Body of pancreas (tissue), 4 donors: Measurements from ENCODE around the gene UBTF. TPM values are rescaled to one million over a fixed set of nuclear protein-coding genes. Genes with fewer than 3 reads are reported as not detected.

Source experiments
- ATAC-seq: fragments of 150-250 bp; one replicate; pipeline ENCODE4 v1.9.1; 2016
- DNase-seq, 4 donors: peaks; one replicate each; pipeline ENCODE4 v3.0.0-alpha.2; 2019
- H3K27ac ChIP-seq, 4 donors: fragments of 200-600 bp; sonication (generic); 1 replicate in 3 of 4; 2 replicates in 1 of 4; pipeline versions ENCODE4 v1.5.1 to v1.6.1; 2016 to 2019; ENCODE audit warnings: mild to moderate bottlenecking in 1 of 4, mixed read lengths in 1 of 4, moderate library complexity in 1 of 4
- H3K27me3 ChIP-seq, 2 donors: fragments of 200-600 bp; sonication (generic); one replicate each; pipeline ENCODE4 v1.6.0; 2016; ENCODE audit warnings: mild to moderate bottlenecking in 1 of 2
- H3K36me3 ChIP-seq, 2 donors: fragments of 200-600 bp; sonication (generic); replicated peaks in 1 of 2; 2 replicates each; pipeline ENCODE4 v1.5.1; 2016; ENCODE audit warnings: low read depth in 2 of 2; ENCODE audit not compliant: insufficient read depth in 1 of 2
- H3K4me1 ChIP-seq: fragments of 200-600 bp; sonication (generic); one replicate; pipeline ENCODE4 v1.6.0; 2016
- H3K4me3 ChIP-seq, 2 donors: fragments of 200-600 bp; sonication (generic); 1 replicate in 1 of 2; 2 replicates in 1 of 2; pipeline ENCODE4 v1.5.1; 2016 to 2019
- H3K9me3 ChIP-seq, 3 donors: fragments of 200-600 bp; sonication (generic); 1 replicate in 2 of 3; 2 replicates in 1 of 3; pipeline ENCODE4 v1.5.1; 2016
- POLR2A ChIP-seq, 3 donors: fragments of 450-650 bp; IDR thresholded peaks; one replicate each; pipeline ENCODE4 v1.6.1; 2016; ENCODE audit warnings: antibody characterized with exemption in 3 of 3, mild to moderate bottlenecking in 2 of 3
- WGBS, 2 donors: methylation state at CpG; one replicate each; pipeline ENCODE4 v1.1.5; 2017; 5-methylcytosine and 5-hydroxymethylcytosine counted together
- intact Hi-C: fragments of 100-400 bp; cut with DNase I; formaldehyde crosslinking; loops from one replicate; pipeline ENCODE4 v1.15.1; 2023
- total RNA-seq, 2 donors: library from RNA; depleted of rRNA; stranded (reverse); fragments of >200 nt; gene quantifications; one replicate each; pipeline ENCODE4 v1.1.0, GENCODE V29; 2016
- TF ChIP-seq, protein P1 (sequence below), 7 experiments: fragments of 450-650 bp in 4 of 7; fragments of 200-600 bp in 3 of 7; sonication (generic) in 3 of 7; IDR thresholded peaks; one replicate each; pipeline ENCODE4 v1.5.1; 2016 to 2019; ENCODE audit warnings: antibody characterized with exemption in 7 of 7

The UBTF gene
- total RNA-seq, 2 donors from 2014 or later: 43.8 to 73.8 TPM

DNA sequence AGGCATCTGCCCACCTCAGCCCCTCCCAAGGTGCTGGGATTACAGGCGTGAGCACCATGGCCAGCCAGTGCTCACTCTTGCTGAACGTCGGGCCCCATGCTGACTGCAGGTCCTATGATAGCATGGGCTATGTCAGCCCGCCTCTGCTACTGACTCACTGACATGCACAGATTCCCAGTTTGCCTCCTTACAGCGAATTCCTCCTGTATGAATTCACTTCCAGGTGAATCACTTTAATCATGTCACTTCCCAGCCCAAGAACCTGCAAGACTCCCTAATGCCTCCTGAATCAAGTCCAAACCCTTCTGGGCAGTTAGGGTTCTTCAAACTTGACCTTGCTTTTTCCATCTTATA is 16.1 kb upstream of the UBTF start:
- ATAC-seq: no peak
- peaks cover 6% of the 10 kb centered on the region for H3K4me1 ChIP-seq
- no peak overlapping the region for H3K4me3 ChIP-seq
- no peak for DNase-seq
- WGBS, 2 donors: 83 to 95% methylated on average over 5 of the region's 5 CpGs
- H3K27me3 ChIP-seq: no peaks in the 10 kb centered on the region
- H3K9me3 ChIP-seq: no peaks in the 10 kb centered on the region
- TF ChIP-seq POLR2A (IDR thresholded peaks at IDR 0.05): no peak
- TF ChIP-seq, protein P1, sequence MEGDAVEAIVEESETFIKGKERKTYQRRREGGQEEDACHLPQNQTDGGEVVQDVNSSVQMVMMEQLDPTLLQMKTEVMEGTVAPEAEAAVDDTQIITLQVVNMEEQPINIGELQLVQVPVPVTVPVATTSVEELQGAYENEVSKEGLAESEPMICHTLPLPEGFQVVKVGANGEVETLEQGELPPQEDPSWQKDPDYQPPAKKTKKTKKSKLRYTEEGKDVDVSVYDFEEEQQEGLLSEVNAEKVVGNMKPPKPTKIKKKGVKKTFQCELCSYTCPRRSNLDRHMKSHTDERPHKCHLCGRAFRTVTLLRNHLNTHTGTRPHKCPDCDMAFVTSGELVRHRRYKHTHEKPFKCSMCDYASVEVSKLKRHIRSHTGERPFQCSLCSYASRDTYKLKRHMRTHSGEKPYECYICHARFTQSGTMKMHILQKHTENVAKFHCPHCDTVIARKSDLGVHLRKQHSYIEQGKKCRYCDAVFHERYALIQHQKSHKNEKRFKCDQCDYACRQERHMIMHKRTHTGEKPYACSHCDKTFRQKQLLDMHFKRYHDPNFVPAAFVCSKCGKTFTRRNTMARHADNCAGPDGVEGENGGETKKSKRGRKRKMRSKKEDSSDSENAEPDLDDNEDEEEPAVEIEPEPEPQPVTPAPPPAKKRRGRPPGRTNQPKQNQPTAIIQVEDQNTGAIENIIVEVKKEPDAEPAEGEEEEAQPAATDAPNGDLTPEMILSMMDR (IDR thresholded peaks at IDR 0.05): no peak
- H3K27ac ChIP-seq: no peak overlapping the region
- intact Hi-C loops: no loop called here
- H3K36me3 ChIP-seq: no peaks in the 10 kb centered on the region

- TF ChIP-seq, protein P1 (IDR thresholded peaks at IDR 0.05): no peak
- no peak for TF ChIP-seq POLR2A (IDR thresholded peaks at IDR 0.05)
- ATAC-seq (no peak), DNase-seq (no peak)
- intact Hi-C loops: no loop called here
- peaks cover 6% of the 10 kb centered on the region for H3K4me1 ChIP-seq
- 75 to 83% methylated on average over 5 of the region's 5 CpGs for WGBS, 2 donors
- no peaks in the 10 kb centered on the region for H3K9me3 ChIP-seq
- H3K27ac ChIP-seq: no peak overlapping the region
- H3K36me3 ChIP-seq: no peaks in the 10 kb centered on the region
- H3K4me3 ChIP-seq: no peak overlapping the region
- H3K27me3 ChIP-seq: no peaks in the 10 kb centered on the region
Observed at GRCh38 chr17:44233582-44233981, 14.1 kb upstream of the UBTF start.

GRCh38 chr17:44232061-44232460 is 12.6 kb upstream of the UBTF start:
- no peaks in the 10 kb centered on the region for H3K9me3 ChIP-seq
- WGBS, 2 donors: 57 to 70% methylated on average over 7 of the region's 7 CpGs
- no peak overlapping the region for H3K4me3 ChIP-seq
- DNase-seq: no peak
- H3K27me3 ChIP-seq: no peaks in the 10 kb centered on the region
- intact Hi-C loops: no loop called here
- no peaks in the 10 kb centered on the region for H3K36me3 ChIP-seq
- ATAC-seq: no peak
- no peak overlapping the region for H3K27ac ChIP-seq
- H3K4me1 ChIP-seq: peaks cover 6% of the 10 kb centered on the region
- no peak for TF ChIP-seq POLR2A (IDR thresholded peaks at IDR 0.05)
- TF ChIP-seq, protein P1 (IDR thresholded peaks at IDR 0.05): no peak

- intact Hi-C loops: no loop called here
- no peaks in the 10 kb centered on the region for H3K9me3 ChIP-seq
Observed at GRCh38 chr17:44230140-44230539, 10.7 kb upstream of the UBTF start.

GRCh38 chr17:44229090-44229489 is 9.6 kb upstream of the UBTF start:
- ATAC-seq (no peak), DNase-seq (no peak)
- WGBS, 2 donors: 76% methylated on average over 6 of the region's 6 CpGs; no CpG with 5 or more reads in 1 of the 2 donors
- Histone ChIP-seq H3K36me3 (no peaks in the 10 kb centered on the region), H3K9me3 (no peaks in the 10 kb centered on the region), H3K27me3 (no peaks in the 10 kb centered on the region), H3K4me3 (no peak overlapping the region), H3K27ac (no peak overlapping the region), H3K4me1 (peaks cover 4% of the 10 kb centered on the region)
- intact Hi-C loops: no loop called here
- TF ChIP-seq, protein P1 (IDR thresholded peaks at IDR 0.05): no peak
- no peak for TF ChIP-seq POLR2A (IDR thresholded peaks at IDR 0.05)

More at GRCh38 chr17:44230140-44230539, 10.7 kb upstream of the UBTF start:
- Histone ChIP-seq H3K27me3 (no peaks in the 10 kb centered on the region), H3K4me1 (peaks cover 5% of the 10 kb centered on the region), H3K4me3 (no peak overlapping the region), H3K36me3 (no peaks in the 10 kb centered on the region), H3K27ac (no peak overlapping the region)
- no peak for DNase-seq
- 69 to 90% methylated on average over 7 to 8 of the region's 9 CpGs for WGBS, 2 donors
- ATAC-seq: no peak
- TF ChIP-seq, protein P1 (IDR thresholded peaks at IDR 0.05): no peak
- no peak for TF ChIP-seq POLR2A (IDR thresholded peaks at IDR 0.05)
